WTC11 (cell line): Measurements from ENCODE around the gene MRAS. TPM values are rescaled to one million over a fixed set of nuclear protein-coding genes. Genes with fewer than 3 reads are reported as not detected.

Experiments
- ATAC-seq: fragments of 200-7000 bp; cut with Tn5 transposase; 2 replicates; pipeline ENCODE4 v1.10.0; 2021; ENCODE audit warnings: mild to moderate bottlenecking, moderate library complexity
- CTCF ChIA-PET: fragments of 300-600 bp; sonication (Branson Sonifier 250); formaldehyde crosslinking; loops from one replicate; lab custom pipeline; 2021; ENCODE audit warnings: antibody characterized with exemption; lab: Charles Lee
- POLR2A ChIA-PET: fragments of 350-600 bp; sonication (Branson Sonifier 250); formaldehyde crosslinking; loops from one replicate; lab custom pipeline; 2021; ENCODE audit warnings: antibody characterized with exemption; lab: Charles Lee
- DNase-seq: peaks from one replicate; pipeline ENCODE4 v3.0.0; 2021; ENCODE audit warnings: low spot score
- H3K27ac Mint-ChIP-seq: 2 replicates; pipeline ENCODE4 v1.8.0; 2021; ENCODE audit warnings: mixed read lengths
- H3K27me3 Mint-ChIP-seq: 2 replicates; pipeline ENCODE4 v1.8.0; 2021; ENCODE audit warnings: low read depth, mild to moderate bottlenecking, moderate library complexity, mixed read lengths
- H3K36me3 Mint-ChIP-seq: 2 replicates; pipeline ENCODE4 v1.8.0; 2021; ENCODE audit warnings: mixed read lengths
- H3K4me1 Mint-ChIP-seq: 2 replicates; pipeline ENCODE4 v1.8.0; 2022; ENCODE audit warnings: mixed read lengths
- H3K4me3 Mint-ChIP-seq: 2 replicates; pipeline ENCODE4 v1.8.0; 2021; ENCODE audit warnings: mild to moderate bottlenecking, moderate library complexity, mixed read lengths
- H3K9me3 Mint-ChIP-seq: 2 replicates; pipeline ENCODE4 v1.8.0; 2021; ENCODE audit warnings: mixed read lengths
- CREM ChIP-seq: sonication (generic); formaldehyde crosslinking; IDR thresholded peaks from 2 replicates; pipeline ENCODE4 v1.8.1; 2022; ENCODE audit warnings: mild to moderate bottlenecking, missing genetic modification reagents, moderate library complexity
- ERG ChIP-seq: fragments of 250-450 bp; sonication (Bioruptor Pico); IDR thresholded peaks from 2 replicates; pipeline ENCODE4 v1.8.0; 2021; ENCODE audit warnings: mild to moderate bottlenecking
- FOXK1 ChIP-seq: sonication (generic); formaldehyde crosslinking; IDR thresholded peaks from 2 replicates; pipeline ENCODE4 v1.8.0; 2022; ENCODE audit warnings: mild to moderate bottlenecking, moderate library complexity, missing genetic modification reagents
- HMGA2 ChIP-seq: fragments of 250-450 bp; sonication (Bioruptor Pico); IDR thresholded peaks from 2 replicates; pipeline ENCODE4 v1.4.0; 2021; ENCODE audit warnings: mild to moderate bottlenecking, moderate library complexity
- KAT7 ChIP-seq: sonication (generic); formaldehyde crosslinking; IDR thresholded peaks from 2 replicates; pipeline ENCODE4 v1.8.1; 2023; ENCODE audit warnings: missing genetic modification reagents, mild to moderate bottlenecking, borderline replicate concordance
- MXD4 ChIP-seq: fragments of 250-450 bp; sonication (Bioruptor Pico); IDR thresholded peaks from 2 replicates; pipeline ENCODE4 v1.8.0; 2021; ENCODE audit warnings: mild to moderate bottlenecking, moderate library complexity, borderline replicate concordance
- NFE2L1 ChIP-seq: sonication (generic); formaldehyde crosslinking; IDR thresholded peaks from 2 replicates; pipeline ENCODE4 v1.8.1; 2023; ENCODE audit warnings: missing genetic modification reagents
- NR2C2 ChIP-seq: sonication (generic); formaldehyde crosslinking; IDR thresholded peaks from 2 replicates; pipeline ENCODE4 v1.8.0; 2022; ENCODE audit warnings: mild to moderate bottlenecking, missing genetic modification reagents
- SP1 ChIP-seq: sonication (generic); formaldehyde crosslinking; conservative IDR thresholded peaks from 2 replicates; pipeline ENCODE4 v1.8.1; 2022; ENCODE audit warnings: missing genetic modification reagents
- TCF7 ChIP-seq: sonication (generic); formaldehyde crosslinking; IDR thresholded peaks from 2 replicates; pipeline ENCODE4 v1.8.0; 2022; ENCODE audit warnings: mild to moderate bottlenecking, low read depth, missing genetic modification reagents, moderate library complexity
- ZNF138 ChIP-seq: sonication (generic); formaldehyde crosslinking; conservative IDR thresholded peaks from 2 replicates; pipeline ENCODE4 v1.8.1; 2022; ENCODE audit warnings: mild to moderate bottlenecking, moderate library complexity, missing genetic modification reagents
- total RNA-seq: library from RNA; stranded (reverse); gene quantifications from 3 replicates; pipeline ENCODE4 v1.2.3, GENCODE V29; 2021
- TF ChIP-seq, protein P1 (sequence below): sonication (generic); formaldehyde crosslinking; IDR thresholded peaks from 2 replicates; pipeline ENCODE4 v1.8.0; 2022; ENCODE audit warnings: missing genetic modification reagents
- TF ChIP-seq, protein P2 (sequence below): sonication (generic); formaldehyde crosslinking; IDR thresholded peaks from 2 replicates; pipeline ENCODE4 v1.8.1; 2023; ENCODE audit warnings: mild to moderate bottlenecking, missing genetic modification reagents, moderate library complexity
- TF ChIP-seq, protein P3 (sequence below): sonication (generic); formaldehyde crosslinking; IDR thresholded peaks from 2 replicates; pipeline ENCODE4 v1.8.1; 2022; ENCODE audit warnings: missing genetic modification reagents, borderline replicate concordance
- TF ChIP-seq, protein P4 (sequence below): sonication (generic); formaldehyde crosslinking; IDR thresholded peaks from 2 replicates; pipeline ENCODE4 v1.8.1; 2023; ENCODE audit warnings: mild to moderate bottlenecking, missing genetic modification reagents
- TF ChIP-seq, protein P5 (sequence below): fragments of 250-450 bp; sonication (Bioruptor Pico); IDR thresholded peaks from 2 replicates; pipeline ENCODE4 v1.9.0; 2021; ENCODE audit warnings: moderate library complexity, mild to moderate bottlenecking, inconsistent platforms, borderline replicate concordance

MRAS gene
- total RNA-seq, 1 experiment from 2014 or later: 14.8 TPM

DNA sequence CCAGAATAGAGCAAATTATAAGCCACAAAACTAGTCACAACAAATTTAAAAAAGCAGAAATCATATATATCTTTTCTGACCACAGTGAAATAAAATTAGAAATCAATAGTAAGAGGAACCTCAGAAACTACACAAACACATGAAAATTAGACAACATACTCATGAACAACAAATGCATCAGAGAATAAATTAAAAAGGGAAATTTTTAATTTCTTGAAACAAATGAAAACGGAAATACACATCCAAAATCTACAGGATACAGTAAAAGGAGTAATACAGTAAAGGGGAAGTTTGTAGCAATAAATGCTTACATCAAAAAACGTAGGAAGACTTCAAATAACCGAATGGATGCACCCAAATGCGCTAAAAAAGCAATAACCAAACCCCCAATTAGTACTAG, 37.9 kb upstream of the MRAS start (continued):
- TF ChIP-seq, protein P1, sequence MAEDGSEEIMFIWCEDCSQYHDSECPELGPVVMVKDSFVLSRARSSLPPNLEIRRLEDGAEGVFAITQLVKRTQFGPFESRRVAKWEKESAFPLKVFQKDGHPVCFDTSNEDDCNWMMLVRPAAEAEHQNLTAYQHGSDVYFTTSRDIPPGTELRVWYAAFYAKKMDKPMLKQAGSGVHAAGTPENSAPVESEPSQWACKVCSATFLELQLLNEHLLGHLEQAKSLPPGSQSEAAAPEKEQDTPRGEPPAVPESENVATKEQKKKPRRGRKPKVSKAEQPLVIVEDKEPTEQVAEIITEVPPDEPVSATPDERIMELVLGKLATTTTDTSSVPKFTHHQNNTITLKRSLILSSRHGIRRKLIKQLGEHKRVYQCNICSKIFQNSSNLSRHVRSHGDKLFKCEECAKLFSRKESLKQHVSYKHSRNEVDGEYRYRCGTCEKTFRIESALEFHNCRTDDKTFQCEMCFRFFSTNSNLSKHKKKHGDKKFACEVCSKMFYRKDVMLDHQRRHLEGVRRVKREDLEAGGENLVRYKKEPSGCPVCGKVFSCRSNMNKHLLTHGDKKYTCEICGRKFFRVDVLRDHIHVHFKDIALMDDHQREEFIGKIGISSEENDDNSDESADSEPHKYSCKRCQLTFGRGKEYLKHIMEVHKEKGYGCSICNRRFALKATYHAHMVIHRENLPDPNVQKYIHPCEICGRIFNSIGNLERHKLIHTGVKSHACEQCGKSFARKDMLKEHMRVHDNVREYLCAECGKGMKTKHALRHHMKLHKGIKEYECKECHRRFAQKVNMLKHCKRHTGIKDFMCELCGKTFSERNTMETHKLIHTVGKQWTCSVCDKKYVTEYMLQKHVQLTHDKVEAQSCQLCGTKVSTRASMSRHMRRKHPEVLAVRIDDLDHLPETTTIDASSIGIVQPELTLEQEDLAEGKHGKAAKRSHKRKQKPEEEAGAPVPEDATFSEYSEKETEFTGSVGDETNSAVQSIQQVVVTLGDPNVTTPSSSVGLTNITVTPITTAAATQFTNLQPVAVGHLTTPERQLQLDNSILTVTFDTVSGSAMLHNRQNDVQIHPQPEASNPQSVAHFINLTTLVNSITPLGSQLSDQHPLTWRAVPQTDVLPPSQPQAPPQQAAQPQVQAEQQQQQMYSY (CRISPR knock-in tag): no peak
- no peak for TF ChIP-seq TCF7 (CRISPR knock-in tag)
- no peak for TF ChIP-seq SP1 (CRISPR knock-in tag)
- no peak for TF ChIP-seq CREM (CRISPR knock-in tag)
- TF ChIP-seq HMGA2 (CRISPR knock-in tag): no peak
- TF ChIP-seq MXD4 (CRISPR knock-in tag): no peak
- no peak for TF ChIP-seq FOXK1 (CRISPR knock-in tag)
- TF ChIP-seq KAT7: no peak
- no peak for TF ChIP-seq ZNF138 (CRISPR knock-in tag)
- no peak for TF ChIP-seq NFE2L1 (CRISPR knock-in tag)
- TF ChIP-seq, protein P2, sequence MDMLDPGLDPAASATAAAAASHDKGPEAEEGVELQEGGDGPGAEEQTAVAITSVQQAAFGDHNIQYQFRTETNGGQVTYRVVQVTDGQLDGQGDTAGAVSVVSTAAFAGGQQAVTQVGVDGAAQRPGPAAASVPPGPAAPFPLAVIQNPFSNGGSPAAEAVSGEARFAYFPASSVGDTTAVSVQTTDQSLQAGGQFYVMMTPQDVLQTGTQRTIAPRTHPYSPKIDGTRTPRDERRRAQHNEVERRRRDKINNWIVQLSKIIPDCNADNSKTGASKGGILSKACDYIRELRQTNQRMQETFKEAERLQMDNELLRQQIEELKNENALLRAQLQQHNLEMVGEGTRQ (CRISPR knock-in tag): no peak
- no peak for TF ChIP-seq NR2C2 (CRISPR knock-in tag)
- TF ChIP-seq, protein P3, sequence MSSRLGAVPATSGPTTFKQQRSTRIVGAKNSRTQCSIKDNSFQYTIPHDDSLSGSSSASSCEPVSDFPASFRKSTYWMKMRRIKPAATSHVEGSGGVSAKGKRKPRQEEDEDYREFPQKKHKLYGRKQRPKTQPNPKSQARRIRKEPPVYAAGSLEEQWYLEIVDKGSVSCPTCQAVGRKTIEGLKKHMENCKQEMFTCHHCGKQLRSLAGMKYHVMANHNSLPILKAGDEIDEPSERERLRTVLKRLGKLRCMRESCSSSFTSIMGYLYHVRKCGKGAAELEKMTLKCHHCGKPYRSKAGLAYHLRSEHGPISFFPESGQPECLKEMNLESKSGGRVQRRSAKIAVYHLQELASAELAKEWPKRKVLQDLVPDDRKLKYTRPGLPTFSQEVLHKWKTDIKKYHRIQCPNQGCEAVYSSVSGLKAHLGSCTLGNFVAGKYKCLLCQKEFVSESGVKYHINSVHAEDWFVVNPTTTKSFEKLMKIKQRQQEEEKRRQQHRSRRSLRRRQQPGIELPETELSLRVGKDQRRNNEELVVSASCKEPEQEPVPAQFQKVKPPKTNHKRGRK (CRISPR knock-in tag): no peak
- TF ChIP-seq, all 79 proteins: peak for 0

- TF ChIP-seq NFE2L1 (CRISPR knock-in tag): no peak
- TF ChIP-seq ERG (CRISPR knock-in tag): no peak
- TF ChIP-seq, protein P4, sequence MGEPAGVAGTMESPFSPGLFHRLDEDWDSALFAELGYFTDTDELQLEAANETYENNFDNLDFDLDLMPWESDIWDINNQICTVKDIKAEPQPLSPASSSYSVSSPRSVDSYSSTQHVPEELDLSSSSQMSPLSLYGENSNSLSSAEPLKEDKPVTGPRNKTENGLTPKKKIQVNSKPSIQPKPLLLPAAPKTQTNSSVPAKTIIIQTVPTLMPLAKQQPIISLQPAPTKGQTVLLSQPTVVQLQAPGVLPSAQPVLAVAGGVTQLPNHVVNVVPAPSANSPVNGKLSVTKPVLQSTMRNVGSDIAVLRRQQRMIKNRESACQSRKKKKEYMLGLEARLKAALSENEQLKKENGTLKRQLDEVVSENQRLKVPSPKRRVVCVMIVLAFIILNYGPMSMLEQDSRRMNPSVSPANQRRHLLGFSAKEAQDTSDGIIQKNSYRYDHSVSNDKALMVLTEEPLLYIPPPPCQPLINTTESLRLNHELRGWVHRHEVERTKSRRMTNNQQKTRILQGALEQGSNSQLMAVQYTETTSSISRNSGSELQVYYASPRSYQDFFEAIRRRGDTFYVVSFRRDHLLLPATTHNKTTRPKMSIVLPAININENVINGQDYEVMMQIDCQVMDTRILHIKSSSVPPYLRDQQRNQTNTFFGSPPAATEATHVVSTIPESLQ: no peak
- TF ChIP-seq, protein P5, sequence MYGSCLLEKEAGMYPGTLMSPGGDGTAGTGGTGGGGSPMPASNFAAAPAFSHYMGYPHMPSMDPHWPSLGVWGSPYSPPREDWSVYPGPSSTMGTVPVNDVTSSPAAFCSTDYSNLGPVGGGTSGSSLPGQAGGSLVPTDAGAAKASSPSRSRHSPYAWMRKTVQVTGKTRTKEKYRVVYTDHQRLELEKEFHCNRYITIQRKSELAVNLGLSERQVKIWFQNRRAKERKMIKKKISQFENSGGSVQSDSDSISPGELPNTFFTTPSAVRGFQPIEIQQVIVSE (CRISPR knock-in tag): no peak
- DNase-seq (no peak), ATAC-seq (no peak)
- Mint-ChIP-seq H3K36me3 (no peaks in the 10 kb centered on the region), H3K9me3 (peaks cover 10% of the 10 kb centered on the region), H3K4me3 (no peak overlapping the region), H3K4me1 (no peaks in the 10 kb centered on the region), H3K27me3 (peaks cover 32% of the 10 kb centered on the region), H3K27ac (no peak overlapping the region)
- ChIA-PET POLR2A (no interaction called here), CTCF (interaction anchor here (0.9 to 1.5 kb wide), 2 partner anchors 11 to 14 kb away, joined by 3 to 4 read pairs; no protein-coding TSS in a partner anchor)
These were observed 33.6 kb upstream of the MRAS start for GRCh38 chr3:138314751-138315150.
